MCF 10A (cell line): ENCODE measurements around the gene SLC47A1. TPM values are rescaled to one million over a fixed set of nuclear protein-coding genes. Genes with fewer than 3 reads are reported as not detected.

ENCODE experiments used
- BruUV-seq: library from RNA; stranded (reverse); fragments of 400-500 nt; replicated peaks from 2 replicates; lab custom pipeline; 2021; lab: Mats Ljungman, UMichigan
- CTCF ChIA-PET: fragments of 300-600 bp; sonication (Branson Sonifier 250); formaldehyde crosslinking; extraction: SDS; loops from one replicate; lab custom pipeline; 2021; ENCODE audit warnings: antibody characterized with exemption, inconsistent platforms; lab: Yijun Ruan, JAX
- POLR2A ChIA-PET: fragments of 300-600, 350-650 bp; sonication (Branson Sonifier 250); formaldehyde crosslinking; extraction: SDS; loops from one replicate; lab custom pipeline; 2020; ENCODE audit warnings: antibody characterized with exemption, inconsistent platforms; lab: Yijun Ruan, JAX
- DNase-seq: peaks from one replicate; pipeline ENCODE4 v3.0.0-alpha.2; 2018; ENCODE audit not compliant: unreplicated experiment
- H3K27ac Mint-ChIP-seq: one replicate; pipeline ENCODE4 v1.8.0; 2022; ENCODE audit warnings: mild to moderate bottlenecking, low read depth, mixed read lengths; ENCODE audit not compliant: unreplicated experiment
- H3K27me3 Mint-ChIP-seq: one replicate; pipeline ENCODE4 v1.8.0; 2022; ENCODE audit warnings: mixed read lengths; ENCODE audit not compliant: insufficient read depth, unreplicated experiment
- H3K36me3 Mint-ChIP-seq: one replicate; pipeline ENCODE4 v1.8.0; 2022; ENCODE audit warnings: mild to moderate bottlenecking, moderate library complexity, mixed read lengths; ENCODE audit not compliant: insufficient read depth, unreplicated experiment
- H3K4me1 Mint-ChIP-seq: one replicate; pipeline ENCODE4 v1.8.0; 2022; ENCODE audit warnings: mixed read lengths; ENCODE audit not compliant: insufficient read depth, unreplicated experiment
- H3K4me3 Mint-ChIP-seq: one replicate; pipeline ENCODE4 v1.8.0; 2022; ENCODE audit warnings: mild to moderate bottlenecking, moderate library complexity, mixed read lengths; ENCODE audit not compliant: unreplicated experiment
- H3K9me3 Mint-ChIP-seq: one replicate; pipeline ENCODE4 v1.8.0; 2022; ENCODE audit warnings: mixed read lengths; ENCODE audit not compliant: unreplicated experiment
- intact Hi-C: fragments of 100-400 bp; cut with micrococcal nuclease; formaldehyde crosslinking; loops from 2 replicates; pipeline ENCODE4 v1.14.1; 2022
- total RNA-seq: library from RNA; stranded (reverse); gene quantifications from 2 replicates; pipeline ENCODE4 v1.2.3, GENCODE V29; 2022
- TF ChIP-seq, protein P1 (sequence below): fragments of 200-600 bp; IDR thresholded peaks from one replicate; pipeline ENCODE4 v1.8.0; 2022; ENCODE audit warnings: antibody characterized with exemption, mild to moderate bottlenecking; ENCODE audit not compliant: unreplicated experiment

The SLC47A1 gene
- total RNA-seq, 1 experiment from 2014 or later: 1.1 TPM

DNA sequence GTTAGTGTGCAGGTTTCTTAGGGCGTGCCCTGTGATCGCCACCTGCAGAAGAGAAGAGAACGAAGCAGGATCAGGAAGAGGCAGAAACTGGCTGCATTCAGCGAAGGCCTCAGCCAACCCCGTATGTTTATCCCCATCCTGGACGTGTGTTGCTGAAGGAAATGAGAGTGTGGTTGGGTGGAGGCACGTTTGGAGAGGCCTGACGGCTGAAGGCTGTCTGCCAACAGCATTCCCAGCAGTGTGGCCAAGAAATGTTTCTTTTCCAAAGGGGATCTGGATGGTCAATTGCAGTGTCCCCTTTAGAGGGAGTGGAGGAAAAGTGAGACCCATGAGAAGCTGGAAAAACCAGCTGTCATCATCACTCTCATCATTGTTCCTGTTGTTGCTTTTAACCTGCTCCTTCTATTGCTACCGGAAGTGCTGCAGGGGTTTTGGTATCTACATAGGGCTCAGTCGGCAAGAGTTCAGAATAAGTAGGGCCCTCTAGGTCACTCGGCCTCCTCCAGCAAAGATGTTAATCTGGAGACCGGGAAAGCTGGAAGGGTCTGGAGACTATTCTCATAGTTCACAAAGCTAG is 46.5 kb upstream of the SLC47A1 start:
- Mint-ChIP-seq H3K9me3 (no peaks in the 10 kb centered on the region), H3K4me3 (no peak overlapping the region), H3K27me3 (no peaks in the 10 kb centered on the region), H3K4me1 (peaks cover 7% of the 10 kb centered on the region), H3K36me3 (no peaks in the 10 kb centered on the region), H3K27ac (no peak overlapping the region)
- BruUV-seq: no TSS peak
- TF ChIP-seq, protein P1, sequence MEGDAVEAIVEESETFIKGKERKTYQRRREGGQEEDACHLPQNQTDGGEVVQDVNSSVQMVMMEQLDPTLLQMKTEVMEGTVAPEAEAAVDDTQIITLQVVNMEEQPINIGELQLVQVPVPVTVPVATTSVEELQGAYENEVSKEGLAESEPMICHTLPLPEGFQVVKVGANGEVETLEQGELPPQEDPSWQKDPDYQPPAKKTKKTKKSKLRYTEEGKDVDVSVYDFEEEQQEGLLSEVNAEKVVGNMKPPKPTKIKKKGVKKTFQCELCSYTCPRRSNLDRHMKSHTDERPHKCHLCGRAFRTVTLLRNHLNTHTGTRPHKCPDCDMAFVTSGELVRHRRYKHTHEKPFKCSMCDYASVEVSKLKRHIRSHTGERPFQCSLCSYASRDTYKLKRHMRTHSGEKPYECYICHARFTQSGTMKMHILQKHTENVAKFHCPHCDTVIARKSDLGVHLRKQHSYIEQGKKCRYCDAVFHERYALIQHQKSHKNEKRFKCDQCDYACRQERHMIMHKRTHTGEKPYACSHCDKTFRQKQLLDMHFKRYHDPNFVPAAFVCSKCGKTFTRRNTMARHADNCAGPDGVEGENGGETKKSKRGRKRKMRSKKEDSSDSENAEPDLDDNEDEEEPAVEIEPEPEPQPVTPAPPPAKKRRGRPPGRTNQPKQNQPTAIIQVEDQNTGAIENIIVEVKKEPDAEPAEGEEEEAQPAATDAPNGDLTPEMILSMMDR: no peak
- ChIA-PET CTCF (interaction anchor here (0.5 to 0.6 kb wide), 2 partner anchors 97 to 547 kb away, joined by 3 to 4 read pairs; no protein-coding TSS in a partner anchor), POLR2A (no interaction called here)
- intact Hi-C loops: no loop called here
- no peak for DNase-seq

DNA sequence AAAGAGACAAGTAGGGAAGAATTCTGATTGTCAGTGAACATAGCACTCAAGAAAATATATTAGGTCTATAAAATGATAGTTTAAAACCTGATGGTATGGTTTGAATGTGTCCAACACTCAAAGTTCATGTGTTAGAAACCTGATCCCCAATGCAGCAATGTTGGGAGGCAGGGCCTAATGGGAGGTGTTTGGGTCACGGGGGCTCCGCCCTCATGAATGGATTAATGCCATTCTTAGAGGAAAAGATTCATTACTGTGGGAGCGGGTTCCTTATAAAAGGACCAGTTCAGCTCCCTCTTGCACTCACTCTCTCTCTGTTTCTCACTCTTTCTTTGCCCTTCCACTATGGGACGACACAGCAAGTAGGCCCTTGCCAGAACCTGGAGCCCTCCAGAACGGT is 41.5 kb upstream of the SLC47A1 start:
- no peaks in the 10 kb centered on the region for H3K36me3 Mint-ChIP-seq
- no peaks in the 10 kb centered on the region for H3K27me3 Mint-ChIP-seq
- ChIA-PET CTCF (interaction anchor here (0.7 to 1.4 kb wide), 2 partner anchors 9 to 16 kb away, joined by 4 read pairs; no protein-coding TSS in a partner anchor), POLR2A (no interaction called here)
- H3K27ac Mint-ChIP-seq: no peak overlapping the region
- H3K9me3 Mint-ChIP-seq: no peaks in the 10 kb centered on the region
- no TSS peak for BruUV-seq
- H3K4me1 Mint-ChIP-seq: no peaks in the 10 kb centered on the region
- DNase-seq: peak; percentile 5
- H3K4me3 Mint-ChIP-seq: no peak overlapping the region
- TF ChIP-seq, protein P1: no peak
- intact Hi-C loops: no loop called here

DNA sequence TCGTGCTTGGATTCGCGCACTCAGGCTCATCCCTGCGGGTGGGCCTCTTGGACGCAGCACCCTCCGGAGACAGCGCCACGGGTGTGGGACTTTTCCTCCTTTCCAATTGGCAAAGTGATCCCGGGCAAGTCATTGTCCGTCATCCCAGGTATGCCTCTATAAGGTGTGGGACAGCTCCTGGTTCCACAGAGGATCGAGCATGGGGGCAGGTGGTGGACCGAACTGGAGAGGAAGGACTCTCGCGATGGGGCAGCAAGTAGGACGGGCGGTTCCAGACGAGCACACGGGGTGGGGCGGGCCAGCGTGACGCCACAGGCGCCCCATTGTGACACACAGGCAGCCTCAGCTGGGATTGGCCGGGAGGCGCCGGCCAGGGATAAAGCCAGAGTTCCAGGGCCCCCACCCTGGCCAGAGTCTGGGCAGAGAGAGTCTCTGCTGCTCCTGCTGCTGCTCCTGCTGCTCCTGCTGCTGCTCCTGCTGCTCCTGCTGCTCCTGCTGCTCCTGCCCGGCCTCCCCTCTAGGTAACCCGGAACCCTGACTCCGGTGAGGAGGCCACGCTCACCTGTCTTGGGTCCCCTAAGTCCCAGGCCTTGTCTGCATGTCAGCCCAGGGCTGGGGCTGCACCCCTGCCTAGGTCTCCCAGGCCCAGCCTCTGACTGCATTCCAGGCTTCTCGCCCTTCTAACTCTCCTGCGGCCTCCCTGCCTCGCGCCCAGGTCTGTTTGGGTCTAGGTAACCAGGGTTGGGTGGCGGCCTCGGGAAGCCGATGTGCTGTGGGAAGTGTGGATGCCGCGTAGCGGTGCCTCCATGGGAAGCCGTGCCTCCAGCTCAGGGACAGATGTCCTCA is 38.5 kb upstream of the SLC47A1 start:
- H3K9me3 Mint-ChIP-seq: no peaks in the 10 kb centered on the region
- H3K27ac Mint-ChIP-seq: no peak overlapping the region
- H3K27me3 Mint-ChIP-seq: no peaks in the 10 kb centered on the region
- TF ChIP-seq, protein P1: no peak
- DNase-seq: no peak
- POLR2A ChIA-PET: no interaction called here
- no peaks in the 10 kb centered on the region for H3K36me3 Mint-ChIP-seq
- CTCF ChIA-PET: interaction anchor here (0.7 to 1.1 kb wide), 3 partner anchors 48 to 308 kb away, joined by 3 read pairs; no protein-coding TSS in a partner anchor
- no peak overlapping the region for H3K4me3 Mint-ChIP-seq
- no TSS peak for BruUV-seq
- intact Hi-C loops: no loop called here
- no peaks in the 10 kb centered on the region for H3K4me1 Mint-ChIP-seq

DNA sequence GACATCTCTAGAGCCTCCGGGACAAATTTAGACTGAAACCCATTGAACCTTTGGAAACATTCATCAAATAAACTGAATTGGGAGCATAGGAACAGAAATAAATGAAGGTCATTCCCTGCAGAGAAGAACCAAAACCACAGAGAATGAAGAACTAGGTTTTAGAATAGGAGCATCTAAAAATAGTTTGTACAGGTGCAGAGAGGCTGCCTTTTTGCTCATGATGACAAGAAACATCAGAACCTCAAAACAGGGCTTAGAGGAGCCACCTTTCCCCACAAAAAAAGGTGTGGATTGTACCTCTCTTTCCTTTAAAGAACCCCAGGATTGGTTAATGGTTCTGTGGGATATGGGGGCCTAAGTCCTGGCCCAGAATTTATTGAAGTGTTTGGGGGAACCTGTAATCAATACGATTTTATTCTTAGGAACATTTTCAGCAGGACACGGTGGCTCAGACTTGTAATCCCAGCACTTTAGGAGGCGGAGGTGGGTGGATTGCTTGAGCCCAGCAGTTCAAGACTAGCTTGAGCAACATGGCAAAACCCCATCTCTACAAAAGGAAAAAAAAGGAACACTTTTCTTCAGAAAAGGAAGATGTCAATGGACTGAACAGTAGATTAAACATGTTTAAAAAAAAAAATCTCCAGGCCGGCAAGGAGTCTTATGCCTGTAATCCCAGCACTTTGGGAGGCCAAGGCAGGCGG is 37.7 kb upstream of the SLC47A1 start:
- Mint-ChIP-seq H3K4me1 (no peaks in the 10 kb centered on the region), H3K27me3 (no peaks in the 10 kb centered on the region), H3K4me3 (no peak overlapping the region), H3K9me3 (no peaks in the 10 kb centered on the region), H3K36me3 (no peaks in the 10 kb centered on the region), H3K27ac (no peak overlapping the region)
- POLR2A ChIA-PET: no interaction called here
- TF ChIP-seq, protein P1: no peak
- DNase-seq: no peak
- CTCF ChIA-PET: interaction anchor here (1.1 kb wide), 1 partner anchor 49 kb away, joined by 3 read pairs; no protein-coding TSS in a partner anchor
- BruUV-seq: no TSS peak
- intact Hi-C loops: no loop called here
